CD4-positive, alpha-beta T cell treated with Interleukin-6 at 100 ng/mL for 8 hours (primary cell): ENCODE data around the gene BMPR1B.

Experiments used
- DNase-seq: peaks from one replicate; pipeline ENCODE4 v3.0.0-alpha.2; 2020; ENCODE audit warnings: mixed read lengths, low spot score

Gene BMPR1B

GRCh38 chr4:94960708-94961107 is 203.0 kb downstream of the BMPR1B start:
- no peak for DNase-seq

GRCh38 chr4:94961420-94961819 is 203.7 kb downstream of the BMPR1B start:
- no peak for DNase-seq

GRCh38 chr4:94962484-94962883 is 204.7 kb downstream of the BMPR1B start:
- no peak for DNase-seq

- no peak for DNase-seq
Observed at GRCh38 chr4:94965852-94966251, 208.1 kb downstream of the BMPR1B start.

GRCh38 chr4:94968493-94968892 is 210.7 kb downstream of the BMPR1B start:
- no peak for DNase-seq

GRCh38 chr4:94970650-94971049 is 212.9 kb downstream of the BMPR1B start:
- DNase-seq = no peak

- no peak for DNase-seq
Observed at GRCh38 chr4:94974773-94975172, 217.0 kb downstream of the BMPR1B start.

GRCh38 chr4:94976371-94977011 is 218.7 kb downstream of the BMPR1B start:
- DNase-seq = no peak

- DNase-seq = no peak
Observed at GRCh38 chr4:94978904-94979303, 221.1 kb downstream of the BMPR1B start.

- no peak for DNase-seq
Observed at GRCh38 chr4:94979621-94980020, 221.9 kb downstream of the BMPR1B start.

- no peak for DNase-seq
Observed at GRCh38 chr4:94995684-94996394, 238.1 kb downstream of the BMPR1B start.

GRCh38 chr4:95000076-95000648 is 242.4 kb downstream of the BMPR1B start:
- no peak for DNase-seq

- DNase-seq = no peak
Observed at GRCh38 chr4:95004912-95005311, 247.2 kb downstream of the BMPR1B start.

- DNase-seq = no peak
Observed at GRCh38 chr4:95007998-95008397, 250.2 kb downstream of the BMPR1B start.

GRCh38 chr4:95013236-95013635 is 255.5 kb downstream of the BMPR1B start:
- no peak for DNase-seq

- DNase-seq = no peak
Observed at GRCh38 chr4:95014068-95014467, 256.3 kb downstream of the BMPR1B start.

- DNase-seq = no peak
Observed at GRCh38 chr4:95017305-95018064, 259.7 kb downstream of the BMPR1B start.

GRCh38 chr4:95018785-95019184 is 261.0 kb downstream of the BMPR1B start:
- no peak for DNase-seq

GRCh38 chr4:95020521-95020920 is 262.8 kb downstream of the BMPR1B start:
- DNase-seq = no peak

GRCh38 chr4:95021099-95021498 is 263.3 kb downstream of the BMPR1B start:
- no peak for DNase-seq

GRCh38 chr4:95023110-95023509 is 265.4 kb downstream of the BMPR1B start:
- DNase-seq = no peak

GRCh38 chr4:95027905-95028618 is 270.3 kb downstream of the BMPR1B start:
- no peak for DNase-seq
